NCI-H345 treated with DMSO at 0.1 percent for 48 hours (cell line): ENCODE data around the gene PDE1A.
A peak's percentile ranks its signal among the peaks of the same experiment; 100 is the strongest.

Experiments used
- DNase-seq: peaks from one replicate; lab custom pipeline; 2025; ENCODE audit not compliant: unreplicated experiment; lab: John Stamatoyannopoulos, UW

The PDE1A gene

DNA sequence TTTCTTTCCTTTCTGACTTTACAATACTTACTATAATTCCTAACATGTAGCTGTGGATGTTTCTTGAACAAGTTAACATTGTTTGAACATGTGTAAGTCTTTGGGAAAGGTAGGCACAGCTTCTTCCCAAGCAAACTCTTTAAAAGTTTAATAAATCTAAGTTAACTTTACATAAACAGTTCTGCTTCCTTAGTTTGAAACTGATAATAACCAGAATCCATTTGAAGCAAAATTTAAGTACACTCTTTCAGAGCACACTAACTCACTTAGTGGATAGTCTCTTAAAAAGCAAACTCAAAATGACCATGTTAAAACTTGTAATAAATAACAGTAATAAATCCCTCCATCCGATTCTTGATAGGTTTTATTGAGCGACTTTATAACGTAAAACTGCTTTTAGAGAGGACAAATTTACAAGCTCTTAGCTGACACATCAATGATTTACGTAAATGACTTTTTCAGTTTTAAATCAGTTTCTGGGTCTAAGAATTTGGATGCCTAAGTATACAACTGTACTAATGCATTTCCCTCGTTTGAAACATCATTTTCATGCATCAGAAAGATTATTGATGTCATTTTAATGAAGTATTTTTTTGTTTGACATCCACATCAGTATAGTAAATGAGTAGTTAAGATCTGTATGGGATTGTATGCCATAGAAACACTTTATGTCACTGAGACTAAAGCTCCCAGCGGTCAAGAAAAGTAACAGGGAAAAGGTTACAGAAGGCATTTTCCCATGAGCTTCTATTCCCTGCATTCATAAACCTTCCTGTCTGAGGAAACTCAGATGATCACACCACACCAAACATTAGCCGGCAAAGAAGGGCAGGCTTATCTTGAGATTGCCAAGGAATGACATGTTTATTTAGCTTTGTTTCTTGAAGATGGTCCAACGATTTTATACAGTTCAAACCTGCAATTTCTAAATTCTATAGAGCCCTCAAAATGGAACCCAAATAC lies 67.5 kb downstream of the PDE1A start:
- DNase-seq, result no peak

DNA sequence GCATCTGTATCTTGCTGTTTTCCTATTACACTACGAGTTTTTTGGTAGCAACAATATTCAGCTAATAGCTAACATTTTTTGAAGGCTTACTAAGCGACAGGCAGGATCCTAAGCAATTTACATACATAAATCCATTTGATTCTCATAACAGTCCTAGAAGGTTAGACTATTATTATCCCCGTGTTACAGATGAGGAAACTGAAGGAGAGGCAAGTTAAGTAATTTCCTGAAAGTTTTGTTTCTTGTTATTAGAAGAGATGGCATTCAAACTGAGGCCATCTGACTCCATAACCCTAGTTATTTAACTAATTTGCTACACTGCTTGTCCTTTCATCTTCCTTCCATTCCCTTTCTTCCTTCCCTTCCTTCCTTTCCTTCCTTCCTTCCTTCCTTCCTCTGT lies 68.2 kb downstream of the PDE1A start:
- DNase-seq, result no peak

DNA sequence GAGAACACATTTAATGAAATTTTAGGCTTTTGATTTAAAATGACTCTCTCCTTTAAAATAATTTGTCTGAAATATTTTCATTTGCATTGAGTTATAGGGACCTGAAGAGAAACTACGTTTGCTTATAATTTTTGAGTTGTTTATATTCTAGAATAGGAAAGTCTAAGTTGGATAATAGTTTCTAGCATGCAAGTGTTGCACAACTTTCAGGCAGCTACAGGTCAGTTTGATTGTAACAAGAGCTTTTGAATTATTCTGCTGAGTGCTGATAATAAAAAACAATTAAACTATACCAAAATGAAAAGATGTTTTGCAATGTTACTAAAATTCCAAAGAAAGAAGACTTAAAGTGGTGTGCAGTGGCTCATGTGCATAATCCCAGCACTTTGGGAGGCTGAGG lies 71.0 kb downstream of the PDE1A start:
- no peak for DNase-seq

DNA sequence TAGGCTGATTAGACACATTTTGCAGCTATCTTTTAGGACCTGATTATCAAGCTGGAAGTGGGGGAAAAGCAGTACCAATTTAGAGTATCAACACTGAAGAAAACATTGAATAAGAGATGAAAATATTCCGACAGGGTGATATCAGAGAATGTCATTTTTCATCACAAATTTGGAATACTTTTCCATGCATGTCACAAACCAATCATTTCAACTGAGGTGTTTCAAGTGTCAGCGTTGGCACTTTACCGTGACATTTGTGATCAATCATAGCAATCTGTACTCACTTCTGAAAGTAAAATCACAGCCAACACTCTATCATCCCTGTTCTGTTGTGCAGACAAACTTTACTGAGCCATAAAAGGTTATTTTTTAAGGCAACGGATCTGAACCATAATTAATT lies 75.4 kb downstream of the PDE1A start:
- no peak for DNase-seq

DNA sequence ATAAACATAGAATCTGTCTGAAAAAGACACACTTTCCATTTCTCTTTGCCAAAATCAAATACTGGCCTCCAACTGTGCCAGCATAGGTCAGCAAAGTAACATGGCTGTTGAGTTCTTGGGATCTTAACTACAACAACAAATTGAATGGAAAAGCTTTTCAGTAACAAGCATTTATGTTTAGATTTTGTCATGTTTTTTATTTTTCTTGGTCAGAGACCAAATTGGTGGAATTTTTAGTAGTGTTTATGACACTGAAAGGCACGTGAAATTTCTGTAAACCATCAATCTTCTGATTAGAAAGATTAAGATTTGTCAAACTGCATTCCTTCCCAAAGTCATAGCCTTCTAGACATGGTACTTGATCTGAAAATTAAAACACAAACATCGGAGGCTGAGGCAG lies 77.6 kb downstream of the PDE1A start:
- no peak for DNase-seq

DNA sequence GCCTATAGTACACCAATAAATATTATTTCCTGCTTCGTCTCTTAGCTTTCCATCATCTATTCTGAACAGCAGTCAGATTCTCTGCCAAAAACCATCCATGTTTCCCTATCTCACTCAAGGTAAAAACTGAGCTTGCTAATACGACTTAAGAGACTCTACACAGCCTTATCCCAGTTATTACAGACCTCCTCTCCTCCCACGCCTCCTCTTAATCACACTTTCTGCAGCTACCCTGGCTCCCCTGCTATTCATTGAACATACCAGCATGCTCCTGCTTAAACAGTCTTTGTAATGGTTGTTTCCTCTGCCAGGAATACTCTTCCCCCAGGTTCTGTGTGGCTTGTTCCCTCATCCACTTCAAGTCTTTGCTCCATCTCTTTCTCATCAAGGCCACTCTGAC lies 81.5 kb downstream of the PDE1A start:
- DNase-seq, result no peak

DNA sequence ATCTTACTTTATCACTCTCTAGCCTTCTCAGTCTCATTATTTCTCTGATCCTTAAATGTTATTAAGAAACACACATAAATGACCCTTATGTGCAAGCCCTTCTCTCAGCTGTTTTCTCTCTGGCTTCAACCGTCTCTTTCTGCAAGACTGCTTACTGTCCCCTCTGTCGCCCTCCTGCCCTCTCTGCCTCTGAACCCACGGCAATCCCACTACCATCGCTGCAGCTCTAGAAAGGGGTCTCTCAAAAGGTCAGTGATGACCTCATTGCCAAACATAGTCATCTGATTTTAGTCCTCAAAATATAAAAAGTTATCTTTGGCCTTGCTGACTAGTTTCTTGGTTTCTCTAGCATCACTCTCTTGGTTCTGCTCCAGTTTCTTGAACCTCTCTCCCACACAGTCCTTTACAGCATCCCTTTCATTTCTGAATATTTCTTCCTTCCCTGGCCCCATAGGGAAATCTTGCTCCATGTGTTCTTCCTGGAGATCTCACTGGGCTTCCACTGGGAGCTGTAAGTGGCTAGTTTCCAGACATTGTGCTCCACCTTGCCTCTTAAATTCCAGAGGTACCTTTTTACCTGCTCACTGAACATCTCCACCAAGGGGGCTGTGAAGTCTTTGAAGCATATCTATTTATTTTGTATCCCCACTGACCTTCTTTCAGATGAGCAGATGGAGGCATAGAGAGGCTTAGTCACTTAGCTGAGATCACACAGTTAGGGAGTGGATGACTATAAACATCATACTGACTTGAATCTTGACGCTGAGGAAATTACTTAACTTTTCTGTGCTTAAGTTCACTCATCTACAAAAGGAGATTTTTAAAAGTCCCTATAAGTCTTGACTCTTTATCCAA lies 96.2 kb downstream of the PDE1A start:
- DNase-seq, result no peak

DNA sequence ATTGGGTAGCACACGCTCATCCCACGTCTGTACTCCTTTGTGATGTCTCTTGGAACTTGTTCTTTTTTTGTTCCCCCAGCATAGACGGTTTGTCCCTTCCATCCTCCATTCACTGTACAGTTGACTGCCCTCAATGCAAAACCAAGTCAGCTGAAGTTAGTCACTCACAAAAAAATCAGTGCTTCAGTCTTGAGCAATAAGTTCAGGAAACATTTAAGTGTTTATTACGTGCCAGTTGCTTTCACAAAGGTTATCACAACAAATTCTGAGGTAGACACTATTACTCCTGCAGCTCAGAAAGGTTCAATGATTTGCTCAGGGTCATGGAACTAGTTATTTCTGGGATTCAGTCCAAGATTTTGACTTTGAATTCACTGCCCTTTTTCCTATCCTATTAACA lies 102.2 kb downstream of the PDE1A start:
- no peak for DNase-seq

DNA sequence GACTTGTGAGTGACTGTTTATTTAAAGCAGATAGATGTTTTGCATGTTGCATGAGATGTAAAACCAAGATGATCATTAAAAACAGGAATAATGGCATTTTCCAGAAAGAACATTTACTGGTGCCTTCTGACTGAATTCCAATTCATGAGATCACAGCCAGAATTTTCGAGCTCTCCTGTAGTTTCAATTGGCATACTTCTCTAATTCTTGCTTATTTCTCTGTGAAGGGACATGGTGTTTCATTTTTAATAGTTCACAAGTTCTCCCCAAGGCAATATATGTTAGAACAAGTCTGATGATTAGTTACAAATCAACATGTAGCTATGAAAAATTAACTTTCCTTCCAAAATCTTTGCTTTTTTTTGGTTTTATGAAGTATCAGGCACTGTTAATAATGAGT lies 105.7 kb downstream of the PDE1A start:
- no peak for DNase-seq

DNA sequence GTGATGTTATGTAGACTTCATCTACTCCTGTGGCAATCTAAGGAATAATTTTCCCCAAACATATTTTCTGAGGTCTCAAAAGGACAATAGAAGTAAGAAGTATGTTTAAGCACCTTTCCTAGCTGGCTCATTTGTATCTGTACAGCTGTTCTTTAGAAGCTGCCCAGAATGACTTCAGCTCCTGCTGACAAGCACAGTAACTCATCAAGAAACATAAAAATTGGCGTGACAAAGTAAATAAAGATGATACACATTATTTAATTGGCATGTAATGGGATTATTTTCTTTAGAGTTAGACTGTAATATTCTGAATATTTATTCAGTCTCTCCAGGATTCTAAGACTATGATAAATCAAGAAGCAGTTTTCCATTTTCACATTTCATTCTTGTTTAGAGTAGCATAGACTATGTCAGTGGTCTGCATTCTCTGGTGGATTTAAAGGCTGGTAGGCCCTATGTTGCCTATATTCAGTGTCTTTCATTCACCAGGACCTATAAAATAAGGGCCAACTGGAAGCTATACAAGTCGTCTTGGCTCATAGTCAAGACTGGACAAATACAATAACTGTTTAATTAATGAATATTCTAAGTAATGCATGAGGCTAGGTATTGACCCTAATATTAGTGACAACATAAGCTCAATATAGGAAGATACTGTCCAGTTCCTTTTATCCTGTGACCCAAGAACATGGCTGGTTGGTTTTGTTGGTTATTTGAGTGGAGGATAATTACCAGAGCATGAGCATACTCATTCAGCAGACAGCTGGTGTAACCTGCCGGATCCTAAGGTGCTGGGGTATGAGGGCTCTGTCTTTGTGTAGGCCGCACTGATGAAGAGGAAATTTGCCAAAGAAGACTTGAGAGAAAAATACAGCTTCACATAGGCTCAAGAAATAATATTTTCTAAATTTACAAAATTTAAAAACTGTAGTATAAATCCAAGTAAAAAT lies 107.0 kb downstream of the PDE1A start:
- DNase-seq, result no peak

DNA sequence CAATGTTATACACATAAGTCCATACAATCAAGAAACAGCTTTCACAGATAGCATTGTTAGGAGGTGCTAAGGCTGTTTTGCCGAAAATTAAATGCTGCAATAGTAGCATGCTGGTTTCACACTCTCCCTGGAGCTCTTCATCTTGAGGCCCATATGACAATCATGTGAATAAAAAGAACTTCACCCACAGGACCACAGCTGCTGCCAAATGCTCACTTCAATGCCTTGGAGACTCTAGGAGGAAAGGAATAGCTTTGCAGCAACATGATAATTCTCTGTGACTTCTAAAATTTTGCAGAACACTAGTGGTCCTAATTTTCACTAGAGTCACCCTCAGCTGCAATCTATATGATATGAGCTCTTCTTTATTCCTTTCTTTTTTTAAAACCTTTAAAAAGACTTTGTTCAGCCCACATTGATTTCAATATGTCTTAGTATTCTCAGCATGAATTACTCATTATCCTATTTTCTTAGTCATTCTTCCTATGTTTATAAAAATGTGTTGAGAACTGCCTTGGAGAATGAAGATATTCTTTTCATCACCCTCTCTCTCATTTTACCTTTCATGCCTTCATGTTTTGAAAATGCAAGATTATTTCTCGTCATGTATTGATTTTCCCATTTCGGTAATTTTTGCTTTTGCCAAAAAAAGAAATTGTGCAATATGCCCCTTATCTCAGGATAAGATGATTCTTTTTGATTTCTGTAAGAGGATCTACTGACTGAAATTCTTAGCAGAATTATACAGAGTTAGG lies 108.2 kb downstream of the PDE1A start:
- no peak for DNase-seq

DNA sequence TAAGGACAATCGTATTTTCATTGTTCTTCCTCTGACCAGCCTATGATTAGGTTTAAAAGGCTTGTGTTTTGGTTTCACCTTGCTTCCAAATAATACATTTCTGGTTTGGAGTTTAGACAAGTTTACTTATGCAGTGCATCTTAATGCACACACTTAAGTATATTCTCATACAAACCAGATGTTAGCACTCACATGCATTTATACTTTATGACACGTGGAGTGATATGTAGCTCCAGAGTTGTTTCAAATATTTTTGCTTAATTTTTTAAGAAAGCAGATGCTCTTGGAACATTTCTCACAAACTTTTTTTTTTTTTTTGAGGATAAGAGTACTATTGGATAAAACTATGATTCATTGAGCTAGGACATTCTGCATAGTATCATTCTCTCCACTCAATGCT lies 109.9 kb downstream of the PDE1A start:
- no peak for DNase-seq

DNA sequence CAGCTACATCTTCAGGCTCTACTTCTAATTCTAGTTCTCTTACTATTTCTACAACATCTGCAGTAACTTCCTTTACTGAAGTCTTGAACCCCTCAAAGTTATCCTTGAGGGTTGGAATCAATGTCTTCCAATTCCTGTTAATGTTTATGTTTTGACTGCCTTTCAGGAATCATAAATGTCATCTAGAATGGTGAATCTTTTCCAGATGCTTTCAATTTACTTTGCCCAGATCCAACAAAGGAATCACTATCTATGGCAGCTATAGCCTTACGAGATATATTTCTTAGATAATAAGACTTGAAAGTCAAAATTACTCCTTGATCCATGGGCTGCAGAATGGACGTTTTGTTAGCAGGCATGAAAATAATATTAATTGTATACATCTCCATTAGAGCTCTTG lies 123.9 kb downstream of the PDE1A start:
- DNase-seq, result no peak

DNA sequence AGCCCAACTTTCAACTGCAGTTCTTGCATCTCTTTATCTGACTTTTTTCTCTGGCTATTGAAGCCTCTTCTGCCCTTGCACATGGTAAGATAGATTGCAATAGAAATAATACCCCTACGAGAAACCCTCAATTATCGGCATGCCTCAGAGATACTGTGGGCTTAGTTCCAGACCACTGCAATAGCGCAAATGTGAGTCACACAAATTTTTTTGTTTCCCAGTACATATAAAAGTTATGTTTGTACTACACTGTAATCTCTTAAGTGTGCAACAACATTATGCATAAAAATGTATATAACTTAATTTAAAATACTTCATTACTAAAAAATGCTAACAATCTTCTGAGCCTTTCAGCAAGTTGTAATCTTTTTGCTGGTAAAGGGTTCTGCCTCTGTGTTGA lies 124.7 kb downstream of the PDE1A start:
- no peak for DNase-seq

DNA sequence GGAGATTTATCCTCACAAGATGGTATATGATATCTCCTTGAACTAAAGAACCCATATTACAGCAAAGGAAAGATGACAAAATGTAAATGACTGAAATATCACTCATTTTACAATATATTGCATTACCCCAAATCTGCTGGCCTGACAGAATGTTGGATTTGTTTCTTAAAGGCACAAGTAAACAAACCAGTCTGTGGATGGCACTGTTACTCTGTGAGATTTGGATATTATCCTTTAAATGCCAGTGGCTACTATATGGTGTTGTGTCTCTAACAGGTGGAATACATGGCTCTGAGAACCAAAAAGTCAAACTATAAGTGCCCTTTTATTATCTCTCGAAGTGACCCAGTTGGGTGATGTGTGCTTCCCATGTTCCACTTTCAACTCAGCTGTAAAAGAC lies 125.7 kb downstream of the PDE1A start:
- DNase-seq, result no peak

DNA sequence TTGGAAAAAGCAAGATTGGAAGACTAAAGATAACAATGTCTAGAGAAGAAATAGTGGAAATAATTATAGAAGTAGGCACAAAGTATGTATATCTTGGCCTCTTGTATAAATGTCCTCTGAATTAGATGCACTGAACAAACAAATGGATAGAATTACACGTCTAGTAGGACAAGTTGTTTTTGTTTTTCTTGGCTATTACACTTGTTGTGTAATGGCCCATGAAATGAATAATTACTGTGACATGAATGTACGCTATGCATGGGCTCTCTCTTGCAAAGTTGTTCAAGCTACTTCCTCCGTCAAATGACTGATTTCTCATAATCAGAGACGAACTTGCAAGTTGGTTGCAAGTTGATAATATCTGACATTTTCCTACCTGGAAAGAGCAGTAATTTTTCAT lies 126.2 kb downstream of the PDE1A start:
- DNase-seq, result peak; percentile 45

DNA sequence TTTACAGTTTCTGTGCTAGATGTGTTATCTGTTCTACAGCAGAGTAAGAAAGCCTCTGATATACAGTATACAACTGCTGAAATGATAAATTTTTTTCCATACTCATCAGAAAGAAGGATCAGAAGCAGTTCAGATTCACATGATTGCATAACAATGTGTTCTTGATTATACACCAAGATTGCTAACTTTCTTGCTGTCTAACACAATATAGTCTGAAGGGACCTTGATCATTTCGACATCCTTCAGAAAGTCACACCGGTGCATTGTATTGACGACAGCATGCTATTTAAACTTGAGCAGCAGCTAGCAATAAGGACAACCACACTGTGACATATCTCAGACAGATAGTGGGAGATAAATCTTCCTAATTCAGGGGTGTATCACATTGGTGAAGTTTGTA lies 127.2 kb downstream of the PDE1A start:
- DNase-seq, result no peak

DNA sequence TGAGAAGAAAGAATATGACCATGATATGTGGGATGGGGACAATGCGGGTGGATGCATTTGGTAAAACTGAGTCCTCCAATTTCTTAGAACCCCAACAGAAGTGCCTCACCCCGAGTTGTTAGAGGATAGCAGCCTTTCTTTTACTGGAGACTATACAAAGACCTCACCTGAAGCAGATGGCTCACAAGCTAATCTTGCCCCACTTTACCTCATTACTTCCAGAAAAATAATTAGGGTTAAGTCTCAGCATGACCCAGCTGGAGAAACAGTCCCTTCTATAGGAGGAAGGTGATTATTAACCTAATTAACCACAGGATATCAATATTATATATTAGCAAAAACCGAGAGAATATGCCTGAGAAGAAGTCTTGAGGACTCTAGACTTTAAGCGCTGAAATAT lies 128.4 kb downstream of the PDE1A start:
- DNase-seq, result no peak

DNA sequence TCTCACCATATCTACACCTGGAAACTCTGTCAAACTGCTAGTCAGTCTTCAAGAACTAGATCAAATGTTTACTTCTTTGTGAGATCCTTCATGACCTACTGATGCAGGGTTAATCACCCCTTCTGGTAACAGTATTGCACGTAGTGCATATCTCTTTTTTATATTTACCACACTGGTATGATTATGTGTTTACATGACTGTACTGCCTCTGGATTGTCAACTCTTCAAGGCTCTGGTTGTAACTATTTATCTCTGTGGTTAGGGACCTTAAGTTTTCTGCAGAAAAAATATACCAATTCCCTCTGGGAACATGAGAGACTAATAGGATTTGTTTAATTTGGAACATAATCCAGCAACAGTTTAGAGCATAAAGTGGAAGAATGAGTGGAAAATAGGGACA lies 135.5 kb downstream of the PDE1A start:
- no peak for DNase-seq

DNA sequence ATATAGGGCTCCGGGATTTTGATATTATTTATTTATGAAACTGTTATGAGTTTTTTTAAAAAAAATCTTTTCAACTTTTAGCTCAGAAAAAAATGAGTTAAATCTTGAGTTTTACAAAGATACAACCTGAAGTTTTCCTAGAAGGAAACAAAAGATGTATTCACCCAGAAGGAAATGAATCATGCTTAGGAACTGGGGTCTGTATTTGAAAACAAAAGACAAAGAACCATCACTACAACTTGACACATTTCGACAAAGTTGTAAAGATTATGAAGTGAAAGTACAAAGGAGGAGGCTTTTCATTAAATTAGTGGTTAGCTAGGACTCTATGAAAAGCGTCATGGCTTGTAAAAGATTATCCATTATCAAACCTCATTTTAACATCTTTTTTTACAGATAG lies 143.3 kb downstream of the PDE1A start:
- DNase-seq, result no peak
